22Rv1 (cell line): ENCODE measurements around the gene GJC2.

Experiments used
- H3K27ac ChIP-seq: fragments of 450-650 bp; 2 replicates; pipeline ENCODE4 v1.5.1; 2017
- ZFX ChIP-seq: fragments of 450-650 bp; IDR thresholded peaks from 2 replicates; pipeline ENCODE4 v1.6.1; 2017; ENCODE audit warnings: antibody characterized with exemption, borderline replicate concordance
- TF ChIP-seq, protein P1 (sequence below): fragments of 450-650 bp; IDR thresholded peaks from 2 replicates; pipeline ENCODE4 v1.5.1; 2017; ENCODE audit warnings: mild to moderate bottlenecking

GJC2 gene

DNA sequence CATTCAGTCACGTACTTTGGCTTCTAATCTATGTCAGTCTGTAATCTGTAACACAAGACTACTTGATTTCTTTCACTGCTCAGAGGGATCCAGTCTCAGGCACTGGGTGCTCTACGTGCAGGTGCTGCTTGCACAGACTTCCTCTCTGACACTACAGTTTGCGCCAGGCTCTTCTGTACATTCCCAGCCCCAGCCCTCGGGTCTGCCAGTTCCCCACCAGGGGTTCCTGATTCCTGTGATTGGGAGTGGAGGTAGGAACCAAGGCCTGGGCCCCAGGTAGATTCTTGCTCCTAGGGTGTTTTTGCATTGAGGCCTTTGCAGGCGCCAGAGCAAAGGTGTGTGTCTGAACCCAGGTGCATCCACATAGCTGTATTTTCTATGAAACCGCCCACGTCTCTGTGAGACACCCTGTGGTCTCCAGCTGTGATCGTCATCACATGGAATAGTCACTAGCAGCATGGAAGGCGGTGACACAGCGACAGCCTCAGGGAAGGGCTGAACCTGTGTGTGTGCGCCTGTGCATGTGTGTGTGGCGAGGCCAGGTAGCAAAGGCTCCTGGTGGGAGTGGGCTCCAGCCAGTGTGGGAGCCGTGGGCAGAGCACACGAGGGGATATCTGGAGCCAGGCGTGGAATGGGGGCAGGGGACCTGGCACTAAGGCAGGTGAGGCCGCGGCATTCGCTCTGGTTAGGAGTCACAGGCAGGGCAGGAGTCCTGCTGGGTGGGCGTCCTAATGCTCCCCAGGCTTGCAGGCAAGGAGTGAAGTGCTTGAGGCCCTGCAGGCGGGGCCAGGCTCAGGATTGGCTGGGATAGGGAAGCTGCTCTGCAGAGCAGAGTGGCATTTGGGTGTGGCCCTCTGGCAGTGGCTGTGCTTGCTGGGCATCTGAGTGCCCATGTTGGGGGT lies 5.2 kb downstream of the GJC2 start:
- TF ChIP-seq ZFX: no peak
- TF ChIP-seq, protein P1, sequence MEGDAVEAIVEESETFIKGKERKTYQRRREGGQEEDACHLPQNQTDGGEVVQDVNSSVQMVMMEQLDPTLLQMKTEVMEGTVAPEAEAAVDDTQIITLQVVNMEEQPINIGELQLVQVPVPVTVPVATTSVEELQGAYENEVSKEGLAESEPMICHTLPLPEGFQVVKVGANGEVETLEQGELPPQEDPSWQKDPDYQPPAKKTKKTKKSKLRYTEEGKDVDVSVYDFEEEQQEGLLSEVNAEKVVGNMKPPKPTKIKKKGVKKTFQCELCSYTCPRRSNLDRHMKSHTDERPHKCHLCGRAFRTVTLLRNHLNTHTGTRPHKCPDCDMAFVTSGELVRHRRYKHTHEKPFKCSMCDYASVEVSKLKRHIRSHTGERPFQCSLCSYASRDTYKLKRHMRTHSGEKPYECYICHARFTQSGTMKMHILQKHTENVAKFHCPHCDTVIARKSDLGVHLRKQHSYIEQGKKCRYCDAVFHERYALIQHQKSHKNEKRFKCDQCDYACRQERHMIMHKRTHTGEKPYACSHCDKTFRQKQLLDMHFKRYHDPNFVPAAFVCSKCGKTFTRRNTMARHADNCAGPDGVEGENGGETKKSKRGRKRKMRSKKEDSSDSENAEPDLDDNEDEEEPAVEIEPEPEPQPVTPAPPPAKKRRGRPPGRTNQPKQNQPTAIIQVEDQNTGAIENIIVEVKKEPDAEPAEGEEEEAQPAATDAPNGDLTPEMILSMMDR: no peak
- H3K27ac ChIP-seq: 0 out of 2 replicates have a peak overlapping the region, but pooled peaks have one; percentile 4

DNA sequence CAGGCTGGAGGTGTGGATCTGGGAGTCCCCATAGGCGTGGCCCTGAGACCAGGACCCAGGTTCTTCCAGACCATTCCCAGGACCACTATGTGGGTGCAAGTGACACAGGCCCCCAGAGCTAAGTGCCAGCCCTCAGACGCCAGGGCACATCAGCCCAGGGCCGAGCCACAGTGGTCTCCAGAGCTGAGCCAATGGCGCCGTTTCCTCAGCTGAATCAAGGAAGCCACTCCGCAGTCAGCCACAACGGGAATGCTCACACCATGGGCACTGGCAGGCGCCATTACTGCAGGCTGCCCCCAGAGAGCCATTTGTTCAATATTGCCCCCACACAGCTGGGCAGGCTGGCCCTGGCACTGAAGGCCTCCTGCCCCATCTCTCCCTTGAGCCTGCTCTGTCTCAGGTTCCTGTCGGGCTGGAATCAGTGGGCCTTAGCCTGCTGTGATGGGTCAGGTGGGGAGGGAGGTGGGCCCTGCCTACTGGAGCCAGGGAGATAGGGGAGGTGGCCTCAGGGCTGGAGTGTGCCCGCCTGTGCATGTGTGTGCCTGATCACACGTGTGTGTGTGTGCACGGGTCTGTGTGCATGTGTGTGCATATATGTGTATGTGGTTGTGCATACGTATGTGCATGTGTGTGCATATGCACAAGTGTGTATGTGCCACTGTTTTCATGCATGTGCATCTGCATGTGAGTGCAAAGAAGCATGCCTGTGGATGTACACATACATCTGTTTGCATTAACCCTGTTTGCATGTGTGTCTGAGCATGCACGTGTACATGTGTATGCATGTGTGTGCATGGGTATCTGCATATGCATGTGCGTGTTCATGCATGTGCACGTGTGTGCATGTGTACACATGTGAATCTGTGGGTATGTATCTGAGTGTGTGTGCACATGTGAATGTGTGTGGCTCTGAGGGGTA lies 6.1 kb downstream of the GJC2 start:
- TF ChIP-seq ZFX: no peak
- TF ChIP-seq, protein P1: no peak
- H3K27ac ChIP-seq: no peak overlapping the region

DNA sequence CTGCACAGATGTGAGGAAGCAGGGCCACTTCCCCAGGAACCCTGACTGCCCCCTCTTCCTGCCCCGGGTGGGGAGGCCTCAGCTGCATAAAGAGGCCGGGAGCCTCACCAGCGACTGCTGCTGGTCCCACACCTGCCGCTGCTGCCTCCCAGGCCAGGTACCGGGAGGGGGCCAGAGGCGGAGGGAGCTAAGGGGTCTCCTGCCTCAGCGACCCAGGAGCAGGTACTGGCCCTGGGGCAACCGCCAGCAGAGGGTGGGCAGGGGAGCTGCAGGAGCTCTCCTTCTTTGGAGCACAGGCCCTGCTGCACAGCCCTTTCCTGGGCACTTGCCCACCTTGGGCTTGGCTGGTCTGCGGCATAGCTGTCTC lies 6.8 kb downstream of the GJC2 start:
- TF ChIP-seq ZFX: no peak
- TF ChIP-seq, protein P1: no peak
- no peak overlapping the region for H3K27ac ChIP-seq

DNA sequence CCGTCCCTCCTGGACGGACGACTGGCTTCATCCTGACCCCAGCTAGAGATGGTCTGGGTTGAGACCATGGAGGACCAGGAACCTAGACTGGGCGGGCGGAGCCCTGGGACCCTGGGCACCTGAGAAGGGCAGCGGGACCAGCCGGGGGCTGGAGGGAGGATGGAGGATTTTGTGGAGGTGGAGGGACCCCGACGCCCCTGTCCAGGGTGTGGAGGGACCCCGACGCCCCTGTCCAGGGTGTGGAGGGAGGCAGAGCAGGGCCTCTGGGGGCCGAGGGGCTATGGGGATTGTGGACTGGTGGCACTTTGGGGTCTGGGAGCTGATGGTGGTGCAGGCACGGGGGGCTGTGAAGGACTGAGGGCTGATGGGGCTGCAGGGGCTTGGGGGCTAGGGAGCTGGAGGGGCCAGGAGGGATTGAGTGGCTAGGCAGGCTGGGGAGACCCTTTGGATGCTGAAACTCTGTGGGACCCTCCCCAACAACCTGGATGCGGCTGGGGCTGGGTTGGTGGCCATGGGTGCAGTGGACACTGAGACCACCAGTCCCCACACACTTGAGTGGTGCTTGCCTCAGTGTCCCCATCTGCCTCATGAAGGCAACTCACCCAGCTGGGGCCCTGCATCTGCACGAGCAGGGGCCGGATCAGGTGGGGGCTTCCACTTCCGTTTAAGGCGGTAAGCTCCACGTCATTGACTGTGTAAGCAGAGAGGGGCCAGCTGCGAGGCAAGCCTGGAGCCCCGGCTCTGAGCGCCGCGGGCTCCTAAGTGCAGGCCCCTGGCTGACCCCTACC lies 7.4 kb downstream of the GJC2 start:
- H3K27ac ChIP-seq: no peak overlapping the region
- no peak for TF ChIP-seq ZFX
- TF ChIP-seq, protein P1: no peak

DNA sequence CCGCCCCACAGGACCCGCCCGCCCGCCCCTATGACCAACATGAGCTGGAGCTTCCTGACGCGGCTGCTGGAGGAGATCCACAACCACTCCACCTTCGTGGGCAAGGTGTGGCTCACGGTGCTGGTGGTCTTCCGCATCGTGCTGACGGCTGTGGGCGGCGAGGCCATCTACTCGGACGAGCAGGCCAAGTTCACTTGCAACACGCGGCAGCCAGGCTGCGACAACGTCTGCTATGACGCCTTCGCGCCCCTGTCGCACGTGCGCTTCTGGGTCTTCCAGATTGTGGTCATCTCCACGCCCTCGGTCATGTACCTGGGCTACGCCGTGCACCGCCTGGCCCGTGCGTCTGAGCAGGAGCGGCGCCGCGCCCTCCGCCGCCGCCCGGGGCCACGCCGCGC lies 8.0 kb downstream of the GJC2 start:
- TF ChIP-seq, protein P1: no peak
- TF ChIP-seq ZFX: no peak
- H3K27ac ChIP-seq: no peak overlapping the region

DNA sequence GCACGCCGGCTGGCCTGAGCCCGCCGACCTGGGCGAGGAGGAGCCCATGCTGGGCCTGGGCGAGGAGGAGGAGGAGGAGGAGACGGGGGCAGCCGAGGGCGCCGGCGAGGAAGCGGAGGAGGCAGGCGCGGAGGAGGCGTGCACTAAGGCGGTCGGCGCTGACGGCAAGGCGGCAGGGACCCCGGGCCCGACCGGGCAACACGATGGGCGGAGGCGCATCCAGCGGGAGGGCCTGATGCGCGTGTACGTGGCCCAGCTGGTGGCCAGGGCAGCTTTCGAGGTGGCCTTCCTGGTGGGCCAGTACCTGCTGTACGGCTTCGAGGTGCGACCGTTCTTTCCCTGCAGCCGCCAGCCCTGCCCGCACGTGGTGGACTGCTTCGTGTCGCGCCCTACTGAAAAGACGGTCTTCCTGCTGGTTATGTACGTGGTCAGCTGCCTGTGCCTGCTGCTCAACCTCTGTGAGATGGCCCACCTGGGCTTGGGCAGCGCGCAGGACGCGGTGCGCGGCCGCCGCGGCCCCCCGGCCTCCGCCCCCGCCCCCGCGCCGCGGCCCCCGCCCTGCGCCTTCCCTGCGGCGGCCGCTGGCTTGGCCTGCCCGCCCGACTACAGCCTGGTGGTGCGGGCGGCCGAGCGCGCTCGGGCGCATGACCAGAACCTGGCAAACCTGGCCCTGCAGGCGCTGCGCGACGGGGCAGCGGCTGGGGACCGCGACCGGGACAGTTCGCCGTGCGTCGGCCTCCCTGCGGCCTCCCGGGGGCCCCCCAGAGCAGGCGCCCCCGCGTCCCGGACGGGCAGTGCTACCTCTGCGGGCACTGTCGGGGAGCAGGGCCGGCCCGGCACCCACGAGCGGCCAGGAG lies 8.6 kb downstream of the GJC2 start:
- no peak for TF ChIP-seq ZFX
- TF ChIP-seq, protein P1: no peak
- H3K27ac ChIP-seq: no peak overlapping the region
